ENCODE results near the gene C1orf159.
"Not testable (repeated sequence)": the region's sequence is repeated elsewhere in the genome, so short reads cannot be mapped to it uniquely, and the experiment has no call there.

The C1orf159 gene

GRCh38 chr1:1143636-1144035 is 27.7 kb upstream of the C1orf159 start:
- DNase-seq (ENCODE audit: insufficient read length, low spot score) (no peak), FAIRE-seq (no peak)
- TF ChIP-seq CTCF (IDR thresholded peaks at IDR 0.05; ENCODE audit: insufficient read depth, missing control alignments), result no peak

DNA sequence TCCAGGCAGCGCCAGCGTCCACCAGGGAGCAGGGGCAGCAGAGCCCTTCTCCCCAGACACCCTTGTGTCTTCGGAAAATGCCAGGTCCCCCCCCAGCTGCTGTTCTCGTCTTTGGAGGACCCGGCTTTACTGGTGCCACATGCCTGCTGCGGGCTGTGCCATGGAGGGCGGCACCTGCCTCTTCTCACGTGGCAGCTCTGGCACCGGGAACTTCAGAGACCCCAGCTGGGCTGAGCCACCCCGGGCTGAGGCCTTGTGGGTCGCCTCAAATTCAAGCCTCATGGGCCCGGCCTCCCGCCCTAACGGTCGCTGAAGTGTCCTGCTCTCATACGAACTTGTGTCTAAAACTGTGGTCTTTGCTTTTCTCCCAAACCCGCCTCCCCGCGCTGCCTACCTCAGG is 27.0 kb upstream of the C1orf159 start:
- FAIRE-seq (no peak), DNase-seq (ENCODE audit: insufficient read length, low spot score) (no peak)
- TF ChIP-seq CTCF (IDR thresholded peaks at IDR 0.05; ENCODE audit: insufficient read depth, missing control alignments), result no peak

DNA sequence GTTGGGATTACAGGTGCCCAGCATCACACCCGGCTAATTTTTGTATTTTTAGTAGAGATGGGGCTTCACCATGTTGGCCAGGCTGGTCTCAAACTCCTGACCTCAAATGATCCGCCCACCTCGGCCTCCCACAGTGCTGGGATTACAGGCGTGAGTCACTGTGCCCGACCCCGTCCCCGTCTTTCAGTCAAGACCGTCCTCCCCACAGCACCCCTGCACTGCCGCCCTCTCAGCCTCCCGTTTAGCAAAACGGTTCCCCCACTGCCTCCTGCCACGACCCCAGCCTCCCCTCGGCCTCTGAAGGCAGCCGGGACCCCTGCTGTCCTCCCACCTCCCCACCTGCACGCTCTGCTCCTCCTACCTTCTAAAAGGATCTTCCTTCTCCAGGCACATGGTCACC is 26.5 kb upstream of the C1orf159 start:
- FAIRE-seq, result not testable (repeated sequence)

GRCh38 chr1:1141911-1142250 is 26.0 kb upstream of the C1orf159 start:
- TF ChIP-seq CTCF (IDR thresholded peaks at IDR 0.05; ENCODE audit: insufficient read depth, missing control alignments), result no peak
- FAIRE-seq, result no peak

More for the DNA sequence above, 26.5 kb upstream of the C1orf159 start:
- DNase-seq (ENCODE audit: insufficient read length, low spot score), result not testable (repeated sequence)

GRCh38 chr1:1141244-1141910 is 25.5 kb upstream of the C1orf159 start:
- TF ChIP-seq CTCF (IDR thresholded peaks at IDR 0.05; ENCODE audit: insufficient read depth, missing control alignments), result no peak
- no peak for FAIRE-seq
- no peak for DNase-seq (ENCODE audit: insufficient read length, low spot score)

More at GRCh38 chr1:1141911-1142250, 26.0 kb upstream of the C1orf159 start:
- no peak for DNase-seq (ENCODE audit: insufficient read length, low spot score)

DNA sequence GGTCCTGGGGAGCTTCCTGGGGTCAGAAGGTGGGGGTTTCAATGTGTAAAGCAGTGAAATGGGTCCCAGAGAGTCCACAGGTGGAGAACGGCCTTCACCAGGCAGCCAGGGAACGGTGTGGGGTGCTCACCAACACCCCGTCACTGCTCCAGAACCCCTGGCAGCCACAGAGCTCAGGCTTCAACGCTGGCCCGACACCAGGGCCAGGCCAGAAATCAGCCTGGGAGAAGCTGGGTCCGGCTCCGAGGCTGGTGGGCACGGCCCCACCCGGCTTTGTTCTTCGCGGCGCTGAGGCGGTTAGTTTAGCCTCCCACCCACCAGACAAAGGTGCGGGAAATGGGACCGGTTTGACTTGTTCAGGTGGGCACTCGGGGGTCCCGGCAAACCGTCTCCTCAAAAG is 24.8 kb upstream of the C1orf159 start:
- DNase-seq (ENCODE audit: insufficient read length, low spot score) (no peak), FAIRE-seq (no peak)
- TF ChIP-seq CTCF (IDR thresholded peaks at IDR 0.05; ENCODE audit: insufficient read depth, missing control alignments), result no peak

DNA sequence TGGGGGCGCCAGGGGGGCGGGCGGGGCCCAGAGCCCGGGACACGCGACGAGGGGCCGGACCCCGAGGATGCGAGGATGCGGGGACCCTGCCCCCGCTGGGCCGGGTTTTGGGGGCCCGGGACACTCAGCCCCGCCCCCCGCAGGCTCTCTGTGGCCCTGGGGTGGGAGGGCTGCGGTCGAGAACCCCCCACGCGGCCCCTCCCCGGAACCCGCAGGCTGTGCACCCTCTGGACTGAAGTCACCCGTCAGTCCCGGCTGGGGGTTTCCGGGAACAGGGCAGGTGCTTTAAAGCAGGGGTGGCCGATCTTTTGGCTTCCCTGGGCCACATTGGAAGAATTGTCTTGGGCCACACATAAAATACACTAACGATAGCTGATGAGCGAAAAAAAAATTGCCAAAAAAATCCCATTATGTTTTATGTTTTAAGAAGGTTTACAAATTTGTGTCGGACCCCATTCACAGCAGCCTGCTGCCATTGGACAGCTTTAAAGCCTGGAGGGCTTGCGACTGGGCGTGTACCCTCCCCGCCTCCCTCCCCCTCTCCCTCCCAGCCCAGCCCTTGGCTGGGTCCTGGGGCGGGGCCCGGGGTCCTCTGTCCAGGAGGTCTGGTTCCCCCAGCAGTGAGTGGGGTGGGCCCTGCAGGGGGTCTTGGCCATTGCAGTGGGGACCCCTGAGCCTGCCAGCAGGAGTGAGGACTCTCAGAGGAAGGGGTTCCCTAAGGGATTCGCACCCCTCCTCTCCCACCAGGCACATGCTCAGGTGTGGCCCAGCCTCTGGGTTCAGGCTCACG is 21.6 kb upstream of the C1orf159 start:
- DNase-seq (ENCODE audit: insufficient read length, low spot score) (no peak), FAIRE-seq (no peak)
- TF ChIP-seq CTCF (IDR thresholded peaks at IDR 0.05; ENCODE audit: insufficient read depth, missing control alignments), result no peak

All from D721Med (cell line).